ENCODE data around the gene RASGEF1C. TPM values are rescaled to one million over a fixed set of nuclear protein-coding genes. Genes with fewer than 3 reads are reported as not detected.

RASGEF1C gene
- total RNA-seq, 1 donor from 2014 or later: 0.26 TPM

- no peak overlapping the region for H2AFZ ChIP-seq (replicated peaks)
- no peak overlapping the region for H3K9ac ChIP-seq
- peaks cover 45% of the 10 kb centered on the region for H3K4me1 ChIP-seq
- H3K4me3 ChIP-seq: no peak overlapping the region
- no peaks in the 10 kb centered on the region for H3K9me3 ChIP-seq (ENCODE audit: low read depth)
- no peak for DNase-seq (ENCODE audit: low spot score)
- H3K4me2 ChIP-seq: peak overlapping the region; percentile 25
- Mint-ChIP-seq H3K36me3 (peaks cover 75% of the 10 kb centered on the region), H3K9me3 (peaks cover 82% of the 10 kb centered on the region), H3K27ac (no peak overlapping the region), H3K27me3 (ENCODE audit: insufficient read depth, low read depth) (no peaks in the 10 kb centered on the region), H3K4me3 (no peak overlapping the region), H3K4me1 (no peaks in the 10 kb centered on the region)
- peaks cover 100% of the 10 kb centered on the region for H3K79me2 ChIP-seq (ENCODE audit: low read depth)
- no peak overlapping the region for H3K27ac ChIP-seq
- H4K20me1 ChIP-seq (ENCODE audit: low read depth): peaks cover 100% of the 10 kb centered on the region
- TF ChIP-seq CTCF (IDR thresholded peaks at IDR 0.05) (no peak), EZH2phosphoT487 (IDR thresholded peaks at IDR 0.05) (no peak), EZH2 (IDR thresholded peaks at IDR 0.05) (no peak)
- H3F3A ChIP-seq (ENCODE audit: low read depth): peaks cover 26% of the 10 kb centered on the region
- H3K27me3 ChIP-seq: no peaks in the 10 kb centered on the region
- no peaks in the 10 kb centered on the region for H3K36me3 ChIP-seq
Measured at GRCh38 chr5:180059326-180059725, 149.7 kb downstream of the RASGEF1C start.

GRCh38 chr5:180056153-180056552 is 152.9 kb downstream of the RASGEF1C start:
- H3K4me2 ChIP-seq: no peak overlapping the region
- H3K4me3 ChIP-seq: no peak overlapping the region
- Mint-ChIP-seq H3K27me3 (ENCODE audit: insufficient read depth, low read depth) (peaks cover 2% of the 10 kb centered on the region), H3K4me3 (no peak overlapping the region), H3K27ac (no peak overlapping the region), H3K36me3 (peaks cover 76% of the 10 kb centered on the region), H3K9me3 (peaks cover 83% of the 10 kb centered on the region), H3K4me1 (no peaks in the 10 kb centered on the region)
- H3K79me2 ChIP-seq (ENCODE audit: low read depth): peaks cover 100% of the 10 kb centered on the region
- DNase-seq (ENCODE audit: low spot score): no peak
- no peaks in the 10 kb centered on the region for H3K36me3 ChIP-seq
- peaks cover 25% of the 10 kb centered on the region for H3F3A ChIP-seq (ENCODE audit: low read depth)
- H3K9me3 ChIP-seq (ENCODE audit: low read depth): no peaks in the 10 kb centered on the region
- peaks cover 100% of the 10 kb centered on the region for H4K20me1 ChIP-seq (ENCODE audit: low read depth)
- no peak overlapping the region for H3K27ac ChIP-seq
- TF ChIP-seq EZH2phosphoT487 (IDR thresholded peaks at IDR 0.05) (no peak), EZH2 (IDR thresholded peaks at IDR 0.05) (no peak), CTCF (IDR thresholded peaks at IDR 0.05) (no peak)
- H3K27me3 ChIP-seq: no peaks in the 10 kb centered on the region
- no peak overlapping the region for H3K9ac ChIP-seq
- H3K4me1 ChIP-seq: peaks cover 49% of the 10 kb centered on the region
- no peak overlapping the region for H2AFZ ChIP-seq (replicated peaks)

GRCh38 chr5:180054226-180054625 is 154.8 kb downstream of the RASGEF1C start:
- Histone ChIP-seq H3K27me3 (no peaks in the 10 kb centered on the region), H2AFZ (replicated peaks) (no peak overlapping the region), H3K9me3 (ENCODE audit: low read depth) (no peaks in the 10 kb centered on the region), H3K4me1 (peaks cover 54% of the 10 kb centered on the region), H3F3A (ENCODE audit: low read depth) (peaks cover 16% of the 10 kb centered on the region), H3K4me3 (no peak overlapping the region), H3K4me2 (peak overlapping the region; percentile 54), H3K27ac (no peak overlapping the region), H3K79me2 (ENCODE audit: low read depth) (peaks cover 100% of the 10 kb centered on the region), H3K9ac (no peak overlapping the region), H3K36me3 (no peaks in the 10 kb centered on the region), H4K20me1 (ENCODE audit: low read depth) (peaks cover 100% of the 10 kb centered on the region)
- Mint-ChIP-seq H3K4me3 (no peak overlapping the region), H3K36me3 (peaks cover 73% of the 10 kb centered on the region), H3K27ac (no peak overlapping the region), H3K9me3 (peaks cover 83% of the 10 kb centered on the region), H3K4me1 (no peaks in the 10 kb centered on the region), H3K27me3 (ENCODE audit: insufficient read depth, low read depth) (peaks cover 8% of the 10 kb centered on the region)
- TF ChIP-seq EZH2phosphoT487 (IDR thresholded peaks at IDR 0.05) (no peak), CTCF (IDR thresholded peaks at IDR 0.05) (no peak), EZH2 (IDR thresholded peaks at IDR 0.05) (no peak)
- DNase-seq (ENCODE audit: low spot score): peak; percentile 24
